Posterior vena cava (tissue), 2 donors: Measurements from ENCODE around the gene RNF7. TPM values are rescaled to one million over a fixed set of nuclear protein-coding genes. Genes with fewer than 3 reads are reported as not detected.
A peak's percentile ranks its signal among the peaks of the same experiment; 100 is the strongest.
"Not testable (repeated sequence)": the region's sequence is repeated elsewhere in the genome, so short reads cannot be mapped to it uniquely, and the experiment has no call there.

Experiments used
- DNase-seq: peaks from one replicate; pipeline ENCODE4 v3.0.0-alpha.2; 2020; ENCODE audit warnings: low spot score
- intact Hi-C, 2 donors: fragments of 100-400 bp; cut with DNase I; formaldehyde crosslinking; loops; one replicate each; pipeline versions ENCODE4 v1.14.1 to v1.14.2; 2022 to 2023
- long read RNA-seq, 2 donors: library from polyadenylated mRNA; unstranded; transcript quantifications; one replicate each; pipeline ENCODE4 v2.0.0, GENCODE V29; 2020 to 2021
- total RNA-seq, 2 donors: library from RNA; stranded (reverse); fragmentation: NEBNext Ultra II Directional; extraction: Animal tissue kit (Norgen Biotek cat#: 25700); gene quantifications; one replicate each; pipeline ENCODE4 v1.2.1, GENCODE V29; 2021
- donor health status: DM: yes; HTN: yes; CAD: no.
- donor health status: DM: yes; HTN: yes; CAD: no.

RNF7 gene
- 10 to 100 TPM; 62.4 to 73.6 TPM for total RNA-seq
- long read RNA-seq, donor 1, transcript RNF7-201 (3 exons, 2,763 nt), result major isoform, 26 of 29 reads
- long read RNA-seq, donor 1, partial matches to known transcripts, result 1 of 29 reads
- long read RNA-seq, donor 1, other reads (novel, unspliced or antisense), result 0 of 29 reads
- long read RNA-seq, donor 2, transcript RNF7-201 (3 exons, 2,763 nt), result major isoform, 100 of 110 reads
- long read RNA-seq, donor 2, partial matches to known transcripts, result 1 of 110 reads
- long read RNA-seq, donor 2, other reads (novel, unspliced or antisense), result 2 of 110 reads

DNA sequence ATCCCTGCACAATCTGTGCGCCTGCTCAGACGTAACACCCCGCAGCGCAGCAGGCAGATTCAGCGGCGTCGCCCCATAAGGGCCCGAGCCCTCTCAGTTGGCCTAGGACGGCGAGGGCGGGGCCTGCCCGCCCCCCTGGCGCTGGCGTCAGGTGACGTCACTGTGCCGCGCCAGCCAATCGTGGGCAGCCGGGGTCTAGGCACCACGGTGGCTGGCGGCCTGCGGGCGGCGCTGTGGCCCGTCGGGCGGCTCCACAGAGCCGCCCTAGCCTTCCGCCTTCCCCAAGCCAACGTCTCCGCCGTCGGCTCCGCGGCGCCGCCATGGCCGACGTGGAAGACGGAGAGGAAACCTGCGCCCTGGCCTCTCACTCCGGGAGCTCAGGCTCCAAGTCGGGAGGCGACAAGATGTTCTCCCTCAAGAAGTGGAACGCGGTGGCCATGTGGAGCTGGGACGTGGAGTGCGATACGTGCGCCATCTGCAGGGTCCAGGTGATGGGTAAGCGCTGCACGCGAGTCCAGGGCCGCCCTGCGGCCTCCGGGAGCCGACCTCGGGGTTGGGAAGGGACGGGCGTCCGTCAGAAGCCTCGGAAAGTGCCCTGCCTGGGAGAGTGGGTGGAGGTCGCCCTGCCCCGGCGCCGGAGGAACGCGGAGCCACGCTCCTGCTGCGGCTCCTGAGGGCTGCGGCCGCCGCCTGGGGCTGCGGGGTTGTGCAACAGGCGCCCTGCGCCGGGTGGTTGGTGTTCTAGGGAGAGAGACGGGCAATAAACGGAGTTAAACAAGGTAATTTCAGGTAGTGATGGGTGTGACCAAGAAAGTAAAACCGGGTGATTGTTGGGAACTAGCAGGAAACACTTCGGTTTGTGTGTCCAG is at the start of gene RNF7:
Gene RNF7, plus strand, starts transcription at position 277 of the 869 bp plus-strand sequence. Its CDS starts 44 bp downstream, at position 321.
- DNase-seq, result peak; percentile 98
- intact Hi-C loops, result loop anchor here in 1 of 2 donors (5.0 kb wide), 1 partner anchor 139 kb away; the partner anchor contains the start of gene ATP1B3

DNA sequence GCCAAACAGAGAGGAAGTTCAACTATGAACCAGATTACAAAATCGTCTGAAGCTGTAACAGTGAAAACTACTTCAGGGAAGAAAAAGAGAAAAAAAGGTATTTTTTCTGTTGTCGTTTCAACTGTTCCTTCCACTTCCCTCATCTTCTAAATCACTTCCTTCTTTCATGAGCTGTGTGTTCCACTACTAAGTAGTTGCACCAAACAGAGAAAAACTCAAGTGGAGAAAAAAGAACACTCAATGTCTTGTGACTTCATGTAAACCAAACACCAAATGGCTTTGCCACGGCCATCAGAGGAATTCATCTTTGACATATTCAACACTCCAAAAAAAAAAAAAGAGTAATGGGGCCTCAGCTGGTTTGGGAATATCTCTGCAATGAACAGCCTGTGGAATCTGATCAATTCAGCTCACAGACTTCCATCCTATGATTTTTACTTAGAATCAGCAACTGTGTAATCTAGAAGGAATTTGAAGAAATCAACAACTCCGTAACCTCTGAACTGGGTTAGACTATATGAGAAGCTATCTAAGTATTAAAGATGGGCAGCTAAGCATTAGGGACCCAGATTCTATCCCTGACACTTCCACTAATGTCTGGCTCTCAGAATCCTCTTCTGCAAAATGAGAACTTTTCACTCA is 47.5 kb upstream of the RNF7 start:
- DNase-seq, result no peak

DNA sequence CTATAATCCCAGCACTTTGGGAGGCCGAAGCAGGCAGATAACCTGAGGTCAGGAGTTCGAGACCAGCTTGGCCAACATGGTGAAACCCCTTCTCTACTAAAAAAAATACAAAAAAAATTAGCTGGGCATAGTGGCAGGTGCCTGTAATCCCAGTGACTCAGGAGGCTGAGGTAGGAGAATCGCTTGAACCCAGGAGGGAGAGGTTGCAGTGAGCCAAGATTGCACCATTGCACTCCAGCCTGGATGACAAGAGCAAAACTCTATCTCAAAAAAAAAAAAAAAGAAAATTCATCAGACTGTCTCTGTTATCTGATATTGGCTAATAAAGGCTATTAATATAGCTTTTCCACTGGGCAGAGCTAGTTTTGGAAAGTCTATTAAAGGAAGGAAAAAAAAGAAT is 46.6 kb upstream of the RNF7 start:
- DNase-seq, intact Hi-C loops: not testable (repeated sequence)

More for the DNA sequence above, 47.5 kb upstream of the RNF7 start:
- intact Hi-C loops, result no loop called here

DNA sequence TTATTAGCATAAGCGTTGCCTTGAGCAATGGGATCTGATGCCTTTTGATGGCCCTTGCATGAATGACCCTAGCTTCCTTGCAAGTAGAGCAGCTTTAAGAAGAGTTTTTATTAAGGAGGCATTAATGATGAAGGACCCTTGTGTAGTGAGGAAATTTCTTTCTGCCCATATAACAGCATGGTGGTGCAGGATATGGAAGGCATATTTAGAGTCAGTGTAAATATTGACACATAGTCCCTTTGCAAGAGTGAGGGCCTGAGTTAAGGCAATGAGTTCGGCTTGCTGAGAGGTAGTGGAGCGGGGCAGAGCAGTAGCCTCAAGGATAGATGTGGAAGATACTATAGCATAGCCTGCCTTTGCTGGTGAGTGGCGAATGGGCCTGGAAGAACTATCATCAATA is 45.1 kb upstream of the RNF7 start:
- intact Hi-C loops, DNase-seq: not testable (repeated sequence)

DNA sequence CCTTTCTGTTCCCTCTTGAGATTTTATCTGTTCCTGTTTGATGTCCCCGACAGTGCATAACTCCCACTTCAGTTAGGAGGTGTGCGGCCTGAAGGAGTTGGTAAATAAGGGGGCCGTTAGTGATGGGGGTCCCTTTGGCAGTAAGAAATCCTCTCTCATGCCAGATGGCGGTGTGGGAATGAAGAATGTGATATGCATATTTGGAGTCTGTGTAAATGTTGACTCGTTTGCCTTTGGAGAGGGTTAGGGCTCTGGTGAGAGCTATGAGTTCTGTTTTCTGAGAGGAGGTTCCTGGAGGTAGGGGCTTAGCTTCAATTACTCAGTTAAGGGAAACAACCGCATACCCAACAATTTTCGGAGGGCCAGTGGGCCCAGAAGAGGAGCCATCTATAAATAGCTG is 38.8 kb upstream of the RNF7 start:
- intact Hi-C loops, result no loop called here
- no peak for DNase-seq

DNA sequence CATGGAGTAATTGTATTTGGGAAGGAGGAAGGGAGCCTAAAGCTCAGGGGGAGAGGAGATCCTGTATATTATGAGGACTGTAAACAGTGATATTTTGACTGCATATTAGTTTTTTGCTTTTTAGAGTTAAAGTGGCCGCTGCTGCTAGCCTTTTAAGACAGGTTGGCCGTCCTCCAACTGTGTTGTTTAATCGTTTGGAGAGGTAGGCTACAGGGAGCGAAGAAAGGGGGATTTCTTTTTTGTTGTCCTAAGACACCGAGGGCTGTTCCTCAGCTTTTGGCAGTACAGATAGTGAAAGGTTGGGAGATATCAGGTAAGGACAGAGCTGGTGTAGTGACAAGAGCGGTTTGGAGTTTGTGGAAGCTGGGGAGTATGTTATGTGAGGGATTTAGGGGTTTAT is 38.2 kb upstream of the RNF7 start:
- no peak for DNase-seq
- intact Hi-C loops, result no loop called here

DNA sequence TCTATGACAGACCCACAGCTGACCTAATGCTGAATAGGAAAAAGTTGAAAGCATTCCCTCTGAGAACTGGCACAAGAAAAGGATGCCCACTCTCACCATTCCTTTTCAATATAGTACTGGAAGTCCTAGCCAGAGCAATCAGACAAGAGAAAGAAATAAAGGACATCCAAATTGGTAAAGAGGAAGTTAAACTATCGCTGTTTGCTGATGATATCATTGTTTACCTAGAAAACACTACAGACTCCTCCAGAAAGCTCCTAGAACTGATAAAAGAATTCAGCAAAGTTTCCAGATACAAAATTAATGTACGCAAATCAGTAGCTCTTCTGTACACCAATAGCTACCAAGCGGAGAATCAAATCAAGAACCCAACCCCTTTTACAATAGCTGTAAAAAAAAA is 34.7 kb upstream of the RNF7 start:
- intact Hi-C loops, DNase-seq: not testable (repeated sequence)

DNA sequence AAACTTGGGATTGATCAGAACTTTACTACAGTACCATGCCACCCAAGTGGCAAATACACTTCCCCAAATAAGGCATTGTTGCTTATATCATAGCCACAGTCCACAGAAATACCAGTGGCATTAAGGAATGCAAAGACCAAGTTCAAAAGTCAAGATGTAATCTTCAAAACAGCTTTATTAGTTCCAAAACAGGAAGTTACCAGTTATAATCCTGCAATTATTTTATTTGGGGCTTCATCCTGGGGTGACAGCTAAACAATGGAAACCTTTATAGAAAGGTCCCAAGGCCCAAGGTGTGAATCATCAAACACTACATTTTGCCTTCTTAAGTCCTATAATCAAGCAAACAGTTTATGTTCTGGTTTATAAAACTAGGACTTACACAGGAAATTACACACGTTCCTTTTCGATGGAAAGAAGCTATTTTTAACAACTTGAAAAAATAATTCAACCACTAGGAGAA is 30.3 kb upstream of the RNF7 start:
- intact Hi-C loops, result no loop called here
- no peak for DNase-seq

DNA sequence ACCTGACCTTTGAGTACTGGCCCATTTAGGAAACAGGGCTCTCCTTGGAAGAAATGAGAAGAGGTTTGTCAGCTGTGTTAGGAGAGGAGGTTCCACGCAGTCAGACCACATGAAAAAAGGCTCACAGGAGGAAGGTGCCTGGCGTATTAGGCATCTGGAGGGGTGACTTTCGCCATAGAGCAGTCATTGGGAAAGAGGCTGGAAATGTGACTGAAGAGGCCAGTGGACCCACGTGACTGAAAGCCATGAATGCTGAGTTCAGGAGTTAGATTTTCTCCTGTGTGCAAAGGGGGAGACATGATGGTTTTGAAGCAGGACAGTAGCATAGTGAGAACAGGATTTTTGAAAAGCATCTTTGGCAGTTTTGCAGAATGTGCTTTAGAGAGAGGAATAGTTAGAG is 29.7 kb upstream of the RNF7 start:
- intact Hi-C loops, result no loop called here
- no peak for DNase-seq

DNA sequence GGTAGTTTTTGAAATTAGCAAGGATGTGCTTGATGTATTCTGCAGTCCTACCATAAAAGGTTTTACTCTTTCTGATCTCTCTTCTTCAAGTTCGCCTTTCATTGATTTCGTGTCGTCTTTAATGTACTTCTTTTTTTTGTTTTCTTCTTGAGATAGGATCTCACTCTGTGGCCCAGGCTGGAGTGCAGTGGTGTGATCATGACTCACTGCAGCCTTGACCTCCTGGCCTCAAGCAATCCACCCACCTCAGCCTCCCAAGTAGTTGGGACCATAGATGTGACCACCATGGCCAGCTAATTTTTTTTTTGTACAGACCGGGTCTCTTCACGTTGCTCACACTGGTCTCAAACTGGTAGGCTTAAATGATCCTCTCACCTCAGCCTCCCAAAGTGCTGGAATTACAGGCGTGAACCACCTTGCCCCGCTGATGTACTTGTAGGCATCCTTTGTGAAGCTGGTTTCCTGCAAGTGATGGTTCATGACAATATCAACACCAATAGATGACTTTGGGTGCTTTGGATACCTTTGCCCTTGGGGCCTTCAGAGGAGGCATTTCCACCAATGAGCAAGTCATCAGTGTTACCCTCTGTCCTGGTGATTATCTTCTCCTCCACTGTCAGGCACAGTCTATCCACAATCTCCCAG is 28.9 kb upstream of the RNF7 start:
- intact Hi-C loops, result no loop called here

DNA sequence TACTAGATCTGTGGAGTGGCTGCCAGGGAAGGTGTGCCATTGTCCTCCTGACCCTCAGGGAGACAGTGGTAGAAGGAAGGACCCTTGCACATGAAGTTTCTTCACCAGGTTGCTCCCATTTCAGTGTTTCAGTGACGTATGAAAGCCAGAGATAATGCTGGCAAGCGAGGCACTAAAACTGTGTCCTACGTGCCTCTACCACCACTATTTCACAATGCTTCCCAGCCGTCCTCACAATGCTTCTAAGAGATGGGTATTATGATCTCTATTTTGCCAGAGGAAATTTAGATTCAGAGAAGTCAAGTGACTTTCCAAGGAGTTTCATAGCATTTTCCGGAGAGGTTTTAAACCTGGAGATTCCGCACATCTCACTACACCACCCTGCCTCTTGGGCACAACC is 28.0 kb upstream of the RNF7 start:
- intact Hi-C loops, result no loop called here
- DNase-seq, result no peak

More for the DNA sequence above, 28.9 kb upstream of the RNF7 start:
- DNase-seq, result no peak

DNA sequence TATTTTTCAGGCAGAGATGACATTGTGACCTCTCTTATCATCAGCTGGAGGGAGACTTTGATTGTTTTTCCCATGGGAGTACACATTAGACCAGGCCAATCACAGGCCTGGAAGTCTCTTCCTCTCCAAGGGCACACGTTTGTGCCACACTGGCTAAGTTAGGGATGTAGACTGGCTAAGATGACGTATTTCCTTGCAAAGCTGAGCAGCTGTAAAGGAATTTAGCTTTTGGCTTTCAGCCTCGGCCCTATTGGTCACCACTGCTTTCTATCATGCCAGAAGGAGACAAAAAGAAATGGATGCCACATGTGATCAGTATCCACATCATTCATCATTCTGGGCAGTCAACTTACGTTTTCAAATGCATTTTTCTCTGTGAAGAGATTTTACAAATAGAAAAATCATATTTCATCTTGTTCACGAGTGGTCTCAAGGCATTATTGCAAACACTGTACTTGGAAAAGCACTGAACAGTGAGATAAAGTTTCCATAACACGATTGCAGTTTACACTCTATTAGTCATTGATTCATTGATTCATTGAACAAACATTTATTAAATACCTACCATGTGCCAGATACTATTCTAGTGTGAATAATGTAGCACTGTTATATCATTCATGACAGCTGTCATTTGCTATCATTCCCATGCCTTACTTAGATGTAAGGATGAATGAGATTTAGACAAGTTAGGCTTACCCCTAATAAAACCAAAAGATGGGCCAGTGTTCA is 27.0 kb upstream of the RNF7 start:
- no peak for DNase-seq
- intact Hi-C loops, result no loop called here

DNA sequence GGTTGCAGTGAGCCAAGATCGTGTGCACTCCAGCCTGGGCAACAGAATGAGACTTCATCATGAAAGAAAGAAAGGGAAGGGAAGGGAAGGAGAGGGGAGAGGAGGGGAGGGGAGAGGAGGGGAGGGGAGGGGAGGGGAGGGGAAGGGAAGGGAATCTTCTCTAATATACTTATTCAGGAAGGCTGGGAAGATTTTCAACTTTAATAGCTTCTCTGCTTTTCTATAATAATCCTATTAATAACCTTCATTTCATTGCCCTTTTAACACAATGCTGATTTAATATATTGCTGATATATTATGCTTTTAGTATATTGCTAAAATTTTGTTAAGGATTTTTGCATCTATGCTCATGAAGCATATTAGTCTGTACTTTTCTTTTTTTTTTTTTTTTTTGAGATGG is 23.4 kb upstream of the RNF7 start:
- intact Hi-C loops, result no loop called here

DNA sequence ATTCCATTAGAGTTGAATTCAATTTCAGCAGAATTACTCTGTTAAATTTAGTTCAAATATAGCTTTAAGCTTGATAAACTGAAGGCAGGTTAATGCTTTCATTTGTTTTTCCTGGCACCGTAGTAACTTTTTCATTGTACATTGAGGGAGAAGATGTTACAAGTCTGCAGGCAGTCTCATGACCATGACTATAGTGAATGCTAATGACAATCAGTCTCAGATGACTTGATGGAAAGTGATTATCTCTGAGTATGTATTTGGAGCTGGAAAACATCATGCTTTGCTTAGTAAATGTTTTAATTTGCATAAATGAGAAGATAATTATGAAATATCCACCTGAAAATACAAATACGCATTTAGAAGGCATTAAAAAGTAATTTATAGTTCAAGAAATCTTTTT is 16.0 kb upstream of the RNF7 start:
- DNase-seq, result no peak
- intact Hi-C loops, result no loop called here

More for the DNA sequence above, 23.4 kb upstream of the RNF7 start:
- DNase-seq, result no peak

DNA sequence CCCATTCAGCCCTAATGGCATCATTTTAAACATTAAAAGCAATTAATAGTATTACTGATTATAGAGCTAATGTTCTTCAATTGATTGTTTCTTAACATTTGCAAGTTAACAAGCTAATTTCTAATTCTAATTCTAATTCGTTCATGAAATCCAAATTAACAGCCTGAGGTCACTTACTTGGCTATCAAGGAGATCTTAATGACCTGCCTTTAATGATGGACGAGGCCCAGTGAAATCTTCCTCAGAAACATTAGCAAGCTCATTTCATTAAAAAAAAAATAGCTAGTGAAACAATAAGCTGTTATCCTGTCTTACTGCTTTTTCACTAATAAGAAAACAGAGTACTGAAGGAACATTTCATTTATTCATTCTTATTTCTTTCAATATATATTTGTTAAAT is 15.4 kb upstream of the RNF7 start:
- intact Hi-C loops, result no loop called here
- DNase-seq, result no peak

DNA sequence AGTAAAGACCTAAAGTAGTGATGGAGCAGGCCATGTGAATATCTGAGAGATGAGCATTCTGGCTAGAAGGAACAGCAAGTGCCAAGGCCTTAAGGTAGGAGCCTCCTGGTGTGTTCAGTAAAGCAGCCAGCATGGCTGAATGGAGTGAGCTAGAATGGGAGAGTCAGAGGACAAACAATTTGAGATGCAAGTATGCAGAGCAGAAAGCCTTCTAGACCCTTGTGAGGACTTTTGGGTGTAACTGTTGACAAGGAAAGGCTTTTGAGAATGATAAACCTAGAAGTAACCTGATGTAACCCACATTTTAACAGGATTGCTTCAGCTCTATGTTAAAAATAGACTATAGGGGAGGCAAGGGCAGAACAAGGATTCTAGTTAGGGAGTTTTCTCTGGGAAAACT is 14.8 kb upstream of the RNF7 start:
- no peak for DNase-seq
- intact Hi-C loops, result no loop called here

DNA sequence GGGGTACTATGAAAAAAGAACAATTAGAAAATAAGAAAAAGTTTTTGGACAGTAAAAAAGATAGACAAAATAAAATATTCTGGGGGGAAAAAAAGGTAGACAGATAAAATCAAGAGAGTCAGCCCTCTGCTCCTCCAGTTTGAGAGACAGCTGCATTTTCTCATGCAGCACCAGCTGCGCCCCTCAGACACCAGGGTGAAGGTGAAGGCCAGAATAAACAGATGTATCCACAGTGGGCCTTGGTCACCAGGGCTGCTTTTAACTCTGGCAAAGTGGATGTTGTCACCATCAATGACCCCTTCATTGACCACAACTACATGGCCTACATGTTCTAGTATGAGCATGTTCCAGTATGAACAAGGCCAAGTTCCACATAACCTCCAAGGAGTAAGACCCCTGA is 13.9 kb upstream of the RNF7 start:
- DNase-seq, result no peak
- intact Hi-C loops, result no loop called here

DNA sequence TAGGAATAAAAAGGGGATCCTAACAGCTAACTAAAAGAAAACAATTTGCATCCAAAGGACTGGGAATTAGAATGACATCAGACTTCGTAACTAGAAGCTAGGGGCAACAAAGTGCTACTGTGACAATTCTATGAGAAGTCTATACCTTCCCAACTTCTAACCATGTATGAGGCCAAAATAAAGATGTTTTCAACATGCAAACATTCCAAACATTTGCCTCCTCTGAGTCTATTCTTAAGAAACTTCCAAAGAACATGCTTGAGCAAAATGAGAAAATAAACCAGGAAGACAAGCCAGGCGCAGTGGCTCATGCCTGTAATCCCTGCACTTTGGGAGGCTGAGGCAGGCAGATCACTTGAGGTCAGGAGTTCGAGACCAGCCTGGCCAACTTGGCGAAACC is 13.1 kb upstream of the RNF7 start:
- no peak for DNase-seq
- intact Hi-C loops, result no loop called here

DNA sequence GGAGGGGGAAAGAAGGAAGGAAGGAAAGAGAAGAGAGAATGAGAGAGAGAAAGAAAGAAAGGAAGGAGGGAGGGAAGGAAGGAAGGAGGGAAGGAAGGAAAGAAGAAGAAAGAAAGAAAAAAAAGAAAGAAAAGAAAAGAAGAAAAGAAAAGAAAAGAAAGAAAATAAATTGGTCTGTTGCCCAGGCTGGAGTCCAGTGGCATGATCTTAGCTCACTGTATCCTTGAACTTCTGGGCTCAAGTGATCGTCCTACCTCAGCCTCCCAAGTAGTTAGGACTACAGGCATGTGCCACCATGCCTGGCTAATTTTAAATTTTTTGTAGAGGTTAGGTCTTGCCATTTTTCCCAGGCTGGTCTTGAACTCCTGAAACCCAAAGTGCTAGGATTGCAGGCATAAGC is 11.6 kb upstream of the RNF7 start:
- intact Hi-C loops, result no loop called here
- DNase-seq, result no peak
